Activated CD4-positive, alpha-beta T cell treated with anti-CD3 and anti-CD28 coated beads, Interleukin-2, amount 50 U/mL, for 16 hours (primary cell): ENCODE results near the gene COL16A1.

ENCODE experiments used
- DNase-seq: peaks from one replicate; pipeline ENCODE4 v3.0.0-alpha.2; 2020

The COL16A1 gene

DNA sequence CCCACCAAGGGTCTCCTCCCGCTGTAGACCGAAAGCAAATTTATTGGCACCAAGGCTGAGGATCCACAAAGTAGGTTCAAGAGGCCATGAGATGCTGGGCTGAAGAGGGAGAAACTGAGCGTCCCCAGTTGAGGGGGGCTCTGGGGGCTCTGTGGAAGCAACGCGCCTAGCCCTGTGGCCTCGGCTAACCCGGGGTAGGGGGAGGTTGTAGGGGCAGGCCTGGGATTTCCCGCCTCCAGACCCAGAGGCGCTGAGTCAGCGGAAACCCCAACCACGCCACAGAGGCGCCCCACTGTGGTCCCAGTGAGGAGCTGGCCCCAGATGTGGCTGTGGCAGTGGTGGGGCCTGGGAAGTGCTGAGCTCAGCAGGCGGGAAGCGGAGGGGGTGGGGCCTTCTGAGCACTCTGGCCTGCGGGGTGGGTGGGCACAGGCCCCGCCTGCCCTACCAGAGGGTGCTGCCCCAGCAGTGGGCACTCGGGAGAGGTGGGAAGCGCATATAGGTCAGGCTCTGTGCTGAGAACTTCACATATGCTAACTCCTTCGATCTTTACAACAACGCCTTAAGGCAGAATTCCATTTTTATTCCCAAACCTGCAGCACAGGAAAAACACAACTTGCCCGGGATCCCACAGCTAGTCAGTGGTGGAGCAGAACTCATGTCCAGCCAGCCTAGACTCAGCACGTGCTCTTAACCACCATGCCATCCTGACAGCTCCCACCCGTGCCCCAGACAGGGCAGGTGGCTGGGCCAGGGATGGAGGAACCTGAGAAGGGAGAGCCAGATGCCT lies 1.5 kb upstream of the COL16A1 start:
- DNase-seq: peak; percentile 83

DNA sequence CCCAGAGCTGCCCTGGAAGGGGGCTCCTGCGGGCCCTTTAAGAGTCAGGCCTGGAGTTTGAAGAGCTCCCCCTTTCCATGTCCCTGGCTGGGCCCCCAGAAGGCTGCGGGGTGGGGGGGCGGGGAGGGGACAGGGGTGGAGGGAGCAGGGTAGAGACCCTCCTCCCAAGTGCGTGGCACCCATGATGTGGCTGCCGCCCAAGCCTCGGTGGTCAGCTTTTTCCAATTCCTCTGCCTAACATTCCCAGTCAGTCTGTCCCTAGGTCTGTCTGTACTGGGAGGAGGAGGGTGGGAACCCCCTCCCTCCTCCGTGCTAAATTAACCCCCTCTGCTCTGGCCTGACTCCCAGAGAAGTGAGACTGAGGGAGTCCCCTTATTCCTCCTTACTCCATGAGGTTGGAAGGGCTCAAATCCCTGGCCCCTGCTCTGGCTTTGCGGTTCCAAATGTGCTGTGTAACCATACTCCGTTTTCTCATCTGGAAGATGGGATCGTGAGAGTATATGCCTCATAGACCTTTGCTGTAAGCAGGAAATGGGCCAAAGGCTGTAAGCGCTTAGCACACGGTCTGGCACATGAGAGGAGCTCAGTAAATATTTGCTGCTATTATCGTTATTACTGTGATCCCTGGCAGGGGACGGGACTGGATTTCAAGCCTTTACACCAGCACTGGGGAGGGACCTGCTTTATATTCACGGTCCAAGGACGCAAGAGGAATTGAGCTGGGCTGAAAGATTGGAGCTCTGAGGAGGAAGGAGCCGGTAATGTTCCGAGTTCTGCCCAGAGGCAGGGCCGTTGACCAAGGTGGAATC lies 658 bp upstream of the COL16A1 start:
- no peak for DNase-seq

DNA sequence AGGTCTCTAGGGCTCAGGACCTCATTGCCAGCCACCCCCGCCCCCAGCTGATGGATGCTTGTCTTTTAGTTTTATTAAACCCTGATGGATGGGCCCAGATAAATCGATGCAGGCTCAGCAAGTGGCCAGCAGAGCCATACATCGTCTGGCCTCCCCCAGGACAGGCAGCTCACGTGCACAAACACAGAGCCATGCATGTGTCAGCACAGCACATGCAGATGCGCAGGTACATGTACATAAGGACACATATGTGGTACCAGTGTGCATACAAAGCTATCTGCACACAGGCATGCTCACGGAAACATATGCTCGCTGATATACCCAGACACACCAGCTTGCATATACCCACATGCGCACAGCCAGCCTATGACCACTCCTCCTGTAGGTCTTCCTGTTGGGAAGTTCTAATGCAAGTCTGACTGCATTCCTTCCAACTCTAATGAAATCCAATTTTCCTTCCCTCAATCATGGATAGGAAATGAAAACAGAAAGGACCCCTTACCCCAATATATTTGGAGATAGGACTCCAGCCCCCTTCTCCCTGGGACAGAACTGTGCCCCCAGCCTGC lies 897 bp downstream of the COL16A1 start:
- DNase-seq: no peak

DNA sequence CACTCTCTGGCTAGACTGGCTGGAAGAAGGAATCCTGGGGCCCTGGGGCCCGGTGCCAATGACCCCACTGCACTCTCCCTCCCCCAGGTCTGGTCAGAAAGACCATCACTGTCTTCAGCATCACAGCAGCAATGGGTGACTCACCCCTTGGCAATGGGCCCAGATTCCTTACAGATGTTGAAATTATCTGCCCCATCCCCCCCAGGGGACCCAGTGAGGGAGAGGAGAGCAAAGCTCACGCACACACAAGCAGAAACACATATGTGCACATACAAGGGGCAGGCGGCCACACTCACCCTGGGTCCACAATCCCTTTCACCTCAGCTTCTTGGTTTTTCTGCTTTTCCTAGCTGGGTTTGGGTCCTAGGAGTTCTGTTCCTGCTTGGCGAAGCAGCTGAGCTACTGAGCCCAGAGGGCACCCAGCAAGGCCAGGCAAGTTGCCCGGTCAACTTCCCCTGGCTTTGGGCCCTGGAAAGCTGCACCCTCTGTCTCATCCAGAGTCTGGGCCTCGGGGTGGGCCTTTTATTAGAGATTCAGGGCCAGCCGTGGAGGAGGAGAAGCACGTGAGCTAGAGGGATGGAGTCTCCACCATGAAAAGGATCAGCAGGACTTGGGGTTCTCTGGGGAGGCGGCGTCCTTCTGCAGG lies 2.6 kb downstream of the COL16A1 start:
- no peak for DNase-seq

DNA sequence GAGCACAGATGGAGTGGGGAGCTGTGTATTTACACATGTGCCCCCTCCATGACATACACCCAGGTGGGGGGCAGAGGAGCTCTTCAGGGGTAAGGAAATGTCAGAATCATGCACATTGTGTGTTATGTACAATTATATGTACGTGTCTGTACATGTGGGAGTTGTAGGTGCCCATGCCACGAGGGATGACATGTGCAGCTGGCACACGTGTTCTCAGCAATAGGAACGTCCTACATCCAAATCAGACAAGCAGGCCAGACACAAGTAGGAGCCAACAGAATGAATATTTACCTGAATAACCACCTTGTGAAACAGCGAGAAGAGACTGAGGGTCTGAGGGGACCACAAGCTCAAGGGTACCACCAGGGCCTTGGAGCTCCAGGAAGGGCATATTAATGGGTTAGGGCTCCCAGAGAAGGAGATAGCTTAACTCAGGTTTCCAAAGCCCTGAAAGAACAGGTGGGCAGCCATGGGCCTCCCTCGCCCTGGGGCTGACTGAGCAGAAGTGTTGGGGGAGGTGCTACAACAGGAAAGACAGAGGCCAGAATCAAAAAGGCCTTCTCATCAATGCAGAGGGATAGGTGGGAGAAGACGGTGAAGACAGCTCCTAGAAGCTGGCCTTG lies 3.2 kb downstream of the COL16A1 start:
- no peak for DNase-seq

DNA sequence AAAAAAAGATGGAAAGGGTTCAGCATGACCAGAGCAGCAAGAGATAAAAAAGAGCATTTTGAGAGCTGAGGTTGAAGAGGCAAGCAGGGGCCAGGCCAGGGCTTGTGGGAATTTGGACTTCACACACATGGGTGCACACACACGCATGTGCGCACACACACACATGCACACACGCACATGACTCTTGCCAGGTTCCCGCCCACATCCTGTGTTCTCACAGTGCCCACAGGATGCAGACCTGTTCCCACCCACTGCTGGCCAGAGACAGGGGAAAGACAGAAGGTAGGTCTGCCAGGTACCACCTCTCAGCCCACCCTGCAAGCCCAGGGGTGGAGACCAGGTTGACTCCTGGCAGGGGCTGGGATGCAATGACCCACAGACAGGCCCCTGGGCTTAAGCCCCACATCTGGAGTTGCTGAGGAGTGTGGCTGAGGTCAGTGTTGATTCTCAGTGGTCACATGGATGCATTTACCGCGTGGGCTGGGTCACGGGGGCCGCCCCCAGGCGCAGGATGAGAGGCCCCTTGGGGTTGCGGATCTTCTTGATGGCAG lies 4.4 kb downstream of the COL16A1 start:
- peak; percentile 27 for DNase-seq

DNA sequence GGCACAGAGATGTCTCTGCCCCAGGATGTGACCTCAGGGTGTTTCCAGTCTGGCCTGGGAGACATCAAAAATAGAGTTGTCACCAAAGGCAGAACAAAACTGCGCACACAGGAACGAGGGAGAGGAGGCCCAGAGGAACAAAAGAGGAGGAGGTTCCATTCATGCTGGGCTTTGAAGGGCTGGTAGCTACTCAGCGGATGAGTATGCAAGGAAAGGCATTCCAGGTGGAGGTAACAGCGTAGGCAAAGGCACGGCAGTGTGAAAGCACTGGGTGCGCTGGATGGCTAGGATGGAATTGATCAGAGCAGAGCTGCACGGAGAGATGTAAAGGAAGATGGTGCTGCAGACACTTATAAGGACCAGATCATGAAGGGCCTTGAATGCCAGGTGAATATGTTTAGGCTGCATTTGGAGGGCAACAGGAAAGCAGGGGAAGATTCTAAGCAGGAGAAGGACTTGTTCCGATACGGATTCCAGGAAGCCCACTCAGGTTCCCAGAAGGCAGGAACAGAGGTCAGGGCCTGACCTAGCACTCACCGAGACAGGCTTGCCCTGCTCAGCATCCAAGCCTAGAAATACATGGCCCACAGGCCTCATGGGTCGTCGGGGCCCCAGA lies 6.3 kb downstream of the COL16A1 start:
- no peak for DNase-seq

DNA sequence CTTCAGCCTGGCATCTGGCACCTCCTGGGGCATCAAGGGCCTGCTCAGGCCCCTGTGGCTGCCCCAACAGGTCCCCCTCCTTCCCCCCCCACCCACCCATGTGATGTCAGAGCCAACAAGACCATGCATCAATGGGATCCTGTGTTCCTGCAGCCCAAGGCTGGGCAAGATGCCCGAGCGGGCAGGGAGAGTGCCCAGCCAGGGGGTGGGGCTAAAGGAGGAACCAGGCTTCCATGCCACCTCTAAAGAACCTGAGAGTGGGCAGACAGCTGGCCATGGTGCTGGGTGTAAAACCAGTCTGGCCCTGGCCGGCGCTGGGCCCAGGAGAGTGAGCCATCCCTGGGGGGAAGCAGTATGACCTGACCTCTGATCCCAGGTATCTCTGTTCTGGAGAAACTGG lies 7.6 kb downstream of the COL16A1 start:
- DNase-seq: no peak

DNA sequence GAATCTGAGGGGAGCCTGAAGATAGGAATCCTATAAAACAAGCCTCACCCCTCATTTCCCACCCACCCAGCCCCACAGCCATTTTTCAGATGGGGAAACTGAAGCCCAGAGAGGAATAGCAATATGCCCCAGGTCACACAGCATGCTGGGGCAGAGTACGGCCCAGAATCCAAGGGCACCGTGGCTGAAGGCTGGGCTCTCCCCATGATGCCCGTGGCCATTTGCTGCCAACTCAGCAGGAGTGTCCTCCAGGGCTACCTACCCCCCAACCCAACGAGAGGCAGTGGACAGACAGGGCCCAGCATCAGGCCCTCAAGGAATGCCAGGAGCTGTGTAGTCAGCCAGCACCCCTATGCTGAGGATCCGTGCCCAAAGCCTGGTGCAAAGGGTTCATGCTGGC lies 8.5 kb downstream of the COL16A1 start:
- no peak for DNase-seq

DNA sequence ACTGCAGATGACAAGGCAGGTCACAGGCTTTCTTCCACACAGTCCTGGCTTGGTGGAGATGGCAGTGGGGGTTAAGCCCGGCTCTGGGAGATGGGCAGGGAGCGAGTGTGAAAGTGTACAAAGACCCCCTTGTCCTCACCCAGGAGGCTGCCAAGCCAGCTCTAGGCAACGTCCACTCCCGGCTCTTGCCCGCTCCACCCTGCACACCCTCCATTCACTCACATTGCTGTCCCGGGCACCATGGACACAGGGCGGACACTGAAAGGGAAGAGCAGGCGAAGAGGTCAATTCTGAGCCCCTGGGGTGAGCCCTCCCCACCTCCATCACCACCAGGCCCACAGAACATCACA lies 8.9 kb downstream of the COL16A1 start:
- DNase-seq: no peak

DNA sequence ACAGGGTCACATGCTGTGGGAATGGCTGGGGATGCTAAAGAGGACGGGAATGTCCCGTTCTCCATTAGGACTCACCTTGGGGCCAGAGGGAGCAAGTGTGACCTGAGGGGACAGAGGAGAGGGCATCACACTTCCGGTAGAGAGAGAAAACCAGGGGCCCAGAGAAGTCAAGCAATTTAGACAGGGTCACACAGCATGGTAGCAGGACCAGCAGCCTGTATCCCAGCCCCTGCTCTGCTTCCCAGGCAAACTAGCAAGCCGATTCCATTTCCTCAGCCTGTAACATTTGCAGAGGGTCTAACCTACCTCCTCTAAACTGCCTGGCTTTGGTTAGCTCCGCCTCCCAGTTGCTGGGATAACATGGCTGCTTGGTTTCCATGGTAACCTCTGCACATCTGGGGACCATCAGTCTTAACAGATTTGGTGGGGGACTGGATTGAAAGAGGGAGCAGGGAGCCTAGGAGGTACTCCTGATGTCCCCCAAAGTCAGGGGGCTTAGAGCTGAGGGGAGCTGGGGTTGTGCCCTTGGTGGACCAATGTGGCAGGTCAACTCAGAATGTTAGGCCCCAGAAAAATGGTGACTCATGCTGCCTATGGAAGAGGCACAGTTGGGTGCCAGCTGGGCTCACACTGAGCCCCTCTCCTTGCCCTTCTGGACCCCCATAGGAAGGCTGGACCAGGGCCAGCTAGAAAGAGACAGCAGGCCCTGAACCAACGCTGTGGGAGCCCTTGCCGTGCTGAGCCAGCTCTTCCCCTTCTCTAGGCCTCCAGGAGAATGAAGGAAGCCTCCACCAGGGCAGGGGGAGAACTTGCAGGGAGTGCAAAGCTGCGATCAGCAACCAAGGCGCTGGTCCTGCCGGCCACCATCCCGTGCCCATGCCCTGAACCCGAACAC lies 9.5 kb downstream of the COL16A1 start:
- DNase-seq: no peak

DNA sequence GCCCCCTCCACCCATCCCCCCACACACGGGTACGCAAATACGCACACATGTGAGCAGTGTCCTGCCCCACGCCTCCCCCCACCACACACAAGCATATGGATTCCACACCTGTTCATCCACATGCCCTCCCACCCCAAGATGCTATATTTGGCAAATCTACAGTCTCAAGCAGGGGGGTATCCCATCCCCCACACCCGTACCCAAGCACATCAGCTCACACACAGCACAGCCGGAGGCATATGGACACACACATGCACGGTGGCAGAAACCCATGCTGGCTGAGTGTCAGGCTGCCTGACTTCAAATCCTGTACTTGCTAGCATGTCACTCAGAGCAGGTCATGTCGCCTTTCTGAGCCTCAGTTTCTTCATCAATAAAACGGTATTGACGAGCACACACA lies 10.6 kb downstream of the COL16A1 start:
- no peak for DNase-seq

DNA sequence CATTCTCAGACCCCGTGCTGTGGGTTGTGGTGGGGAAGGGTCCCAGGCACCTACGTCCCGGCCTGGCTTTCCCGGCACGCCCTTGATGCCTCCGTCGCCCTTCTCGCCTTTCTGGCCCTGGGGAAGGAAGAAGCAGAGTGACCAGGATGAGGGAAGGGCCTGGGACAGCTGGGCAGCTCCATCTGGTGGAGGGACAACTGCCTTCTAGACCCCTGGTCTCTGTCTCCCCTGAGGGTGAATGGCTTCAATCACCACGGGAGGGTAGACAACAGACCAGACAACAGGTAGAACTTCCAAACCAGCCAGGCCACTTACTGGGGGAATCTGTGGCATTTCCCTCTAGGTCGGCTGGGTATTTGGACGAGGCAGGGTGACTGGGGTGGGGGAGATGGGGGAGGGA lies 11.9 kb downstream of the COL16A1 start:
- no peak for DNase-seq

DNA sequence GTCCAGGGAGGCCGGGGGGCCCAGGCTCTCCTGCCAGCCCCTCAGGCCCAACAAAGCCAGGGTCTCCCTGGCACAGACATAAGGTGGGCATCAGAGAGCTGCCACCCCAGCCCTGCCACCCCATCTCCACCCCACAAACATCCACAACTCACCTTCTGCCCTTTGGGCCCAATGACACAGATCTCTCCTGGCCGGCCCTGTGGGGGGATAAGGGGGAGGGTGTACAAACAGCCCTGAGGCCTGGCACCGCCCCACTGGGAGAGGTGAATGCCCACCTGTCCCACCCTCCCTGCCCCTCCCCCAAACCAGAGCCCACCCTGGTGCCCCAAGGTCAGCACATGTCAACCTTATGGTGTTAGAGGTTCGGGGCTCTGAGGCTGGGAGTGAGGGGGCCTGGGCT lies 12.4 kb downstream of the COL16A1 start:
- DNase-seq: no peak

DNA sequence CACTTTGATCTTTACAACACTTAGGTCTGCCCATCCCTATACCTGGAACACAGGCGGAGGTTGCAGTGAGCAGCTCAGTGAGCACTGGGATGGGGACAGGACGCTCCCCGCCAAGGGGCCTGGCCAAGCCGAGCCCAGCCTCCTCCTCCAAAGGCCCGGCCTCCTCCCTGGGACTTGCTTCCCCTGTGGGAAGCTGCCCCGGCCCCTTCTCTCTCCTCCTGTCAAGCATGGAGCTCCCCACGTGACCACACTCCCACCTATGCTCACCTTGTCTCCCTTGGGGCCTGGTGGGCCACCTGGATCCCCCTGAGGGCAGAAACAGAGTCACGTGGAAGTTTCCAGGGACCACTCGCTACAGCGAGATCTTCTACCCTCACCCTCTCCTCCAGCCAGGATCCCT lies 12.9 kb downstream of the COL16A1 start:
- DNase-seq: no peak

DNA sequence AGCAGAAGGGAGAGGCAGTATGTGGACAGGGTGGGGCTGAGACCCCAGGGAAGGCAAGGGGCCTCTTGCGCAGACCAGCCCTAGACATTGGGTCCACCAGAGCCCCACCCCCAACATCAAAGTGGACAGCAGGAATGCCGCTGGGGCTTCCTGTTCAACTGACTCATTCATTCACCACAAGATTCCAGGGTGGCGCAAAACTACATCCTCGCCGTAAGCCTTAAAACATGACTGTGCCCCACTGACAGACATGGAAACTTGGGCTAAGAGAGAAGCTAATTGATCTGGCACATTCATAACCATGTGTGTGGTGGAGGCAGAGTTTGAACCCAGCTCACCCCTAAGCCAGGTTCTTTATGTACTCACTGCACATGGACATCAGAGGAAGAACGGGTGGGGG lies 14.0 kb downstream of the COL16A1 start:
- DNase-seq: no peak

DNA sequence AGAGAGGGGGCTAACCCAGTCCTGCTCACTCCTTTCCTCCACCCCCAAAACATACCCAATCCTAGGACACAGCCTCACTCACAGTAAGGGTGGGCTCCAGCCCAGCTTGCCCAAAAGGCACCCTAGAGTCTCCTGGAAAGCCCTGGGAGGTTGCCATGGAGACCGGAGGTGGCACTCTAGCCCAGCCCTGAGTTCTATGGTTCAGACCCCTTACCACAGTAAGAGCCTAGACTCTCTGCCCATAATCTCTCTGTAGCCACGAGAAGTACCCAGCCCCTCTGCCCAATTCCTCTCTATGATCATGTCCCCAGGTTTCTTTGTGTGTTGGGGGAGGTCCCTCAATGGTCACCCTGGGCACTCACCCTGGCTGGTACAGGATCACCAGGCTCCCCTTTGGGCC lies 14.4 kb downstream of the COL16A1 start:
- DNase-seq: no peak

DNA sequence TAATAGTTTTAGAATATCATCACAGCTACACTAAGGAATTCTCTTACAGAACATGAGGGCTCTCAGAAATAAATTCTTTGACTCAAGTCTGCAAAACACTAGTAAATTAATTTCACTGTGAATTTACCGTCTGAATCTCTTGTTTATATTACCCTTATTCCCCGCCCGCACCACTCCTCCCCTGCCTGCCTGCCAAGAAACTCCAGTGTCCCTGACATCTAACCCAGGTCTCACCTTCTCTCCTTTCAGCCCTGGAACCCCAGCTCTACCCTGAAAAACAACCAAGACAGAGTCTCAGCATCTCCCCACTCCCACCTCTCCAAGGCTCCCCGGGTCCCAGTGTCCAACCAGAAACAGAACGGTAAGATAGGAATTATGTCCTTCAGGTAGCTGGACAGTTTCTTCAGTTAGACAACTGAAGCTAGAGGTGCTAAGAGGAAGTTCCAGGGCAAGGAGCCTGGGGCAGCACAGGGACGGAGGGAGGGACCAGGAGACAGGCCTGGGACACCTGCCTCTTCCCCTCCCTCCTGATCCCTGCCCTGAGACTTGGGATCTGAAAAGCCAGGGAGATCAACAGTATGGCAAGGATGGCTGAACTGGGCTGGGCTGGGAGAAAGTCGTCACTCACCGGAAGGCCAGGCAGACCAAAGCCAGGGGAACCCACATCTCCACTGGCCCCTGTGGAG lies 15.4 kb downstream of the COL16A1 start:
- DNase-seq: no peak

DNA sequence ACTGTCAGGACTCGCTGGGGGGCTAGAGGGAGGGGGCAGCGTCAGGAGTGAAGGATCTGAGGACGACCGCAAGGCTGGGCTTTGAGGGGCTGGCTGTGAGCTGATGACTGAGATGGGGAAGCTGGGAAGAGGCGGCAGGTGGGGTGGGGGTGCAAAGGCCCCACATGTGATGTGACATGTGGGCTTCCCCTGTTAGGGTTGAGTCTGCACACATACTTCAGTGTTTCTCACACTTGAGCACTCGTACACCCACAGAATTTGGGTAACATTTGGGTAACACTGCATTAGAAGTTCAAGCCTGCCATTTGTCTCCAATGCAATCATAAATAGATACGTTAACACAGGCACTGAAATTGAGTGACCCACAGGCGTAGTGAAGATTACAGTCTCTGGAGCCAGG lies 16.2 kb downstream of the COL16A1 start:
- no peak for DNase-seq

DNA sequence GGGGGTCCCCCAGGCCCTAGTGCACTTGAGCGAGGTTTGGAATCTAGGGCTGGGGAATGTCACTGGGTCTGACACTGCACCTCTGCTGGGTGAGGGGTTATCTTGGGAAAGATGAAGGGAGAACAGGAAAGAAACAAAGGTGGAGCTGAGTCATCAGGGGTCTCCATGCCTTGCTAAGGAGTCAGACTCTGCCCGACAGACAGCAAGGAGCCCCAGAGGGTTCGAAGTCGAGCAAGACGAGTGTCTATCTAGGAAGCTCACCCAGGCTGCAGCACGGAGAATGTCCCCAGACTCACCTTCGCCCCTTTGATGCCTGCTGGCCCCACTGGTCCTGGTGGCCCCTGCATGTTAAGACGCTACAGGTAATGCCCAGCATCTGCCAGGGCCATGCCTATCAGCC lies 18.0 kb downstream of the COL16A1 start:
- no peak for DNase-seq

DNA sequence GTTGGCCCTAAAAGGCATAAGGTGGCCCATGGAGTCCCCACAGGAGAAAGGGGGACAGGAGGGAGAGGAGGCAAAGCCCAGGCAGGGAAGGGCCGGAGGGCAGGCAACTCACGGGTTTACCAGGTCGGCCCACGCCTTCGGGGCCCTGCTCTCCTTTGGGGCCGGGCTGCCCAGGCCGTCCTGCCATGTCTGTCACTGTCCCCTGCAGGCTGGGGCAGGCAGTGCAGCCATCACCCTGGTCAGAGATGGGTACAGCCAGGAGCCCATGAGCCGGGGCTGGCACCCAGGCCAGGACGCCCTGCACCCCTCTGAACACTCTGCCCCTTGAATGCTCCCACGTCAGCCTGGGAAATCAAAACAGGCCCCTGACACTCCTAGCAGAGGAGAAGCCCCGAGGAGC lies 19.8 kb downstream of the COL16A1 start:
- DNase-seq: no peak
